Activated CD4-positive, alpha-beta T cell treated with anti-CD3 and anti-CD28 coated beads for 24 hours (primary cell): Measurements from ENCODE around the gene KCNF1.

Experiments
- DNase-seq, 2 donors: peaks; one replicate each; pipeline ENCODE4 v3.0.0-alpha.2; 2020; ENCODE audit warnings: low read depth in 2 of 2

KCNF1 gene

GRCh38 chr2:10879624-10880585 lies 31.8 kb upstream of the KCNF1 start:
- DNase-seq: no peak

- no peak for DNase-seq
These were observed 31.0 kb upstream of the KCNF1 start for GRCh38 chr2:10880586-10881321.

GRCh38 chr2:10882568-10882967 lies 29.2 kb upstream of the KCNF1 start:
- no peak for DNase-seq

GRCh38 chr2:10883066-10883465 lies 28.7 kb upstream of the KCNF1 start:
- no peak for DNase-seq

GRCh38 chr2:10883801-10884478 lies 27.8 kb upstream of the KCNF1 start:
- no peak for DNase-seq

GRCh38 chr2:10884574-10884975 lies 27.2 kb upstream of the KCNF1 start:
- DNase-seq: no peak

GRCh38 chr2:10885094-10885860 lies 26.5 kb upstream of the KCNF1 start:
- DNase-seq: no peak

GRCh38 chr2:10887476-10887875 lies 24.3 kb upstream of the KCNF1 start:
- DNase-seq: no peak

- DNase-seq: no peak
These were observed 22.0 kb upstream of the KCNF1 start for GRCh38 chr2:10889651-10890215.

- DNase-seq: no peak
These were observed 20.9 kb upstream of the KCNF1 start for GRCh38 chr2:10890706-10891270.

- no peak for DNase-seq
These were observed 20.3 kb upstream of the KCNF1 start for GRCh38 chr2:10891390-10891789.

GRCh38 chr2:10891848-10892247 lies 19.9 kb upstream of the KCNF1 start:
- DNase-seq: no peak

GRCh38 chr2:10892316-10892715 lies 19.4 kb upstream of the KCNF1 start:
- no peak for DNase-seq

- no peak for DNase-seq
These were observed 18.9 kb upstream of the KCNF1 start for GRCh38 chr2:10892796-10893350.

- DNase-seq: no peak
These were observed 17.3 kb upstream of the KCNF1 start for GRCh38 chr2:10894264-10894935.

- DNase-seq: no peak
These were observed 16.5 kb upstream of the KCNF1 start for GRCh38 chr2:10895231-10895630.

- DNase-seq: no peak
These were observed 13.8 kb upstream of the KCNF1 start for GRCh38 chr2:10897956-10898355.

- DNase-seq: no peak
These were observed 11.3 kb upstream of the KCNF1 start for GRCh38 chr2:10900216-10901109.
